Left ventricle myocardium superior (tissue), 1 donor: ENCODE data around the gene SLC39A3. TPM values are rescaled to one million over a fixed set of nuclear protein-coding genes. Genes with fewer than 3 reads are reported as not detected.

ENCODE experiments used
- ATAC-seq: fragments of 200-7000 bp; cut with Tn5 transposase; one replicate; pipeline ENCODE4 v1.9.1; 2020; ENCODE audit warnings: mild to moderate bottlenecking, moderate library complexity
- DNase-seq: peaks from one replicate; pipeline ENCODE4 v3.0.0-alpha.2; 2020
- intact Hi-C: fragments of 100-400 bp; cut with micrococcal nuclease; formaldehyde crosslinking; loops from one replicate; pipeline ENCODE4 v1.11.0; 2022
- total RNA-seq: library from RNA; stranded (reverse); fragmentation: NEBNext Ultra II Directional; extraction: Animal tissue kit (Norgen Biotek cat#: 25700); gene quantifications from one replicate; pipeline ENCODE4 v1.2.1, GENCODE V29; 2021
- donor health status: DM: no; HTN: yes; CAD: no; lungs with severe emphysema.

SLC39A3 gene
- total RNA-seq, 1 donor from 2014 or later, result 26.6 TPM

DNA sequence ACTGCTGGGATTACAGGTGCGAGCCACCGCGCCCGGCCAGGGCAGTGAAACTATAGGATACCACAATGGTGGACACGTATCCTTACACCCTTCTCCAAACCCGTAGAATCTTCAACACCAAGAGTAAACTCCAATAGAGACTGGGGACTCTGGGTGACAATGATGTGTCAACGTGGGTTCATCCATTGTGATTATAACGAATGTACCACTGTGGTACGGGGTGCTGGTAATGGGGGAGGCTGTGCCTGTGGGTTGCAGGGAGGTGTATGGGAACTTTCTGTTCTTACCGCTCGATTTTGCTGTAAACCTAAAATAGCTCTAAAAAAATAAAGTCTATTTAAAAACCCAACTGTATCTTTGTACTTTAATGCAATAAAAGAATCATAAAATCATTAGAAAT lies 49.0 kb downstream of the SLC39A3 start:
- intact Hi-C loops, result no loop called here
- DNase-seq (no peak), ATAC-seq (no peak)

DNA sequence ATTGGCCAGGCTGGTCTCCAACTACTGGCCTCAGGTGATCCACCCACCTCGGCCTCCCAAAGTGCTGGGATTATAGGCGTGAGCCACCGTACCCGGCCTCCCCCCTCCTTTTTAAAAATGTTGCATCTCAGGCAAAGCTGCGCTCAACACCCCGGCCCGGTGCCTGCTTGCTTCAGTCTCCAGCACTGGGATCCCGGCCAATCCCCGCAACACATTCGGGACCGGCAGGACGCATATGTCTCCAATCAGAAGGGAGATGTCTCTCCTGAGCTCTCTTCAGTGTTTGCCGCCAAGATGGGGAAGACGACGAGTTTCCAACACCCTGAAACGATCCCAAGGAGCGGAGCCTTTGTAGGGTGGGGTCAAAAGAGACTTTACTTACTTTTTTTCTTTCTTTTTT lies 53.5 kb downstream of the SLC39A3 start:
- DNase-seq, result no peak
- intact Hi-C loops, result no loop called here
- peak; percentile 34 for ATAC-seq

DNA sequence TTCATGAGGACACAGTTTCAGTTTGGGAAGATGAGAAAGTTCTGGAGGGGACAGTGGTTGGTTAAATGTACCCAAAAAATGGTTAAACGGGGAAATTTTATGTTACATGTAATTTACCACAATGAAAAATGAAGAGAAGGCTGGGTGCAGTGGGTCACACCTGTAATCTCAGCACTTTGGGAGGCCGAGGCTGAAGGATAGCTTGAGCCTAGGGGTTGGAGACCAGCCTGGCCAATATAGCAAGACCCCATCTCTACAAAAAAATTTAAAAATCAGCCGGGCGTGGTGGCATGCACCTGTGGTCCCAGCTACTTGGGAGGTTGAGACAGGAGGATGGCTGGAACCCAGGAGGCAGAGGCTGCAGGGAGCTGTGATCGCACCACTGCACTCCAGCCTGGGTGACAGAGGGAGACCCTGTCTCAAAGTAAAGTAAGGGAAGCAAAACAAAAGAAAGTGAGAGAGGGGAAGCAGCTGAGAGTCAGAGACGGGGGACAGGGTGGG lies 54.6 kb downstream of the SLC39A3 start:
- ATAC-seq (no peak), DNase-seq (no peak)
- intact Hi-C loops, result no loop called here

DNA sequence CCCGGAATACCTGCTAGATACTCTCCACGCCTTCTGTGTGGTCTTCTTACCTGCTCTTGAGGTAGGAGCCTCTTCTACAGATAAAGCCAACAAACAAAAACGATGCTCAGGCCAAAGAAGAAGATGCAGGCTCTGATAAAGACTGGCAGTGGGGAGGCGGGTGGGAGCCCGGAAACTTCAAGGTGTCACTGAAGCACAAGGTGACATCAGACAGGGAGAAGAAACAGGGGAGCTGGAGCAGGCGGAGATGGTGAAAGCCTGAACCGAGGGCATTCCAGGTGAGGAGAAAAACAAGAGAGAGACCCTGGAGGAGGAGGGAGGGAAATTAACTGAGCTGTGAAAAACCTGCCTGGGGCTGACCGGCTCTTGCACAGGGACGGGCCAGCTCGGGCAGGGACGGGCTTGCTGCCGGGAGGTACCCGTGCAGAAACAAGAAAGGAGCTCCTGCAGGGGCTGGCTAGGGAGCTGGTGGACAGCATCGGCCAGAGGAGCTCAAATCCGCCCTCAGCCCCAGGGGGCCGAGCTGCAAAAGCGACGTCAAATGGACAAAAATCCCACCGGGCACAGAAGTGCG lies 56.3 kb downstream of the SLC39A3 start:
- DNase-seq (no peak), ATAC-seq (no peak)
- intact Hi-C loops, result no loop called here

Other genes with a start within 250 kb of the SLC39A3 start
- 39.3 TPM for gene GNG7, start 37.3 kb downstream of the SLC39A3 start, total RNA-seq
- 241 TPM for gene DIRAS1, start 18.6 kb downstream of the SLC39A3 start, total RNA-seq
- gene SGTA, start 43.3 kb upstream of the SLC39A3 start, total RNA-seq, result 68.7 TPM
- 59.2 TPM for gene THOP1, start 45.5 kb upstream of the SLC39A3 start, total RNA-seq
- 4.7 TPM for gene ZNF554, start 79.9 kb upstream of the SLC39A3 start, total RNA-seq
- 9.6 TPM for gene ZNF555, start 101.5 kb upstream of the SLC39A3 start, total RNA-seq
- gene ZNF556, start 127.3 kb upstream of the SLC39A3 start, total RNA-seq, result not detected
- 3.9 TPM for gene ZNF57, start 160.9 kb upstream of the SLC39A3 start, total RNA-seq
- 2.2 TPM for gene ZNF77, start 205.0 kb upstream of the SLC39A3 start, total RNA-seq
- 0.30 TPM for gene TLE6, start 237.5 kb upstream of the SLC39A3 start, total RNA-seq